ENCODE measurements around the gene PLB1. TPM values are rescaled to one million over a fixed set of nuclear protein-coding genes. Genes with fewer than 3 reads are reported as not detected.

PLB1 gene
- total RNA-seq, 2 donors from 2014 or later = 7.4 to 9.6 TPM

DNA sequence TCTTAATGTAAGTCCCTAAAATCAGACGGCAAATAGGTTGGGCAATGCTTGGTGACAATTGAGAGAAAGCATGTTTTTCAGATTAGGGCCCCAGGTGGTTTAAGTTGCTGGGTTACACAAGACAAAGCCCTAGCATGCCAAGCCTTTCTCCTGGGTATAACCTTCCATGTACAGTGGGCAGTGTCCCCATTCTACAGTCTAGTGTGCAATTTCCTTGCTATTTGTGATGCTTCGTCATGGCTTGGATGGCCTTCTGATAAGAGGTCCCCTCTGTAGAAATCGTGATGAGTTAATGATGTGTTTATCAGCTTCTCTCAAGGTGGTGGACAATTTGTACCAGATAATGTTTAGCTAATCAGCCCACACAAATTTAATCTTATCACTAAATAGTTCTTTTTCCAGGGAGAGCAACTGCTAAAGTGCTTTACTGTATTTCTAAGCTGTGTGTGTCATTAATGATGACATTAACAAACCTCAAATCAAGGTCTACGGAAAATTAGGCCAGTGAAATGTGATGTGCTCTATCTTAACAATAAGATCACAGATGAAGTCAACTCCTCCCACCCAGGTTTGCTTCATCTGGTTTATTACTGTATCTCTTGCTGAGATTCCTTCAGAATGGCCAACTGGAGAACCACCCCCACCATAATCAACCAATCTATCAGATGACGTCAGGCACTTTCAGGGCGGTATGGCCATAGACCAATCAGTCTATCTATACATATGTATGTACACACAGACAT lies 61.7 kb downstream of the PLB1 start:
- no peak overlapping the region for H3K27ac ChIP-seq
- H3K4me1 ChIP-seq (replicated peaks) = no peaks in the 10 kb centered on the region
- no peaks in the 10 kb centered on the region for H3K9me3 ChIP-seq
- WGBS = 75% methylated on average over 6 of the region's 6 CpGs
- no peak overlapping the region for H3K4me3 ChIP-seq
- no peak for TF ChIP-seq CTCF (IDR thresholded peaks at IDR 0.05)
- TF ChIP-seq POLR2AphosphoS5 (IDR thresholded peaks at IDR 0.05) = no peak
- no peak for TF ChIP-seq POLR2A (IDR thresholded peaks at IDR 0.05)
- H3K27me3 ChIP-seq (replicated peaks; ENCODE audit: insufficient read depth) = no peaks in the 10 kb centered on the region
- no peak for DNase-seq (ENCODE audit: low spot score)
- no peaks in the 10 kb centered on the region for H3K36me3 ChIP-seq
- intact Hi-C loops (cut with DNase I) = no loop called here

GRCh38 chr2:28558158-28558820 lies 62.4 kb downstream of the PLB1 start:
- 96% methylated on average over 5 of the region's 5 CpGs for WGBS

GRCh38 chr2:28558918-28559317 lies 63.1 kb downstream of the PLB1 start:
- TF ChIP-seq CTCF (IDR thresholded peaks at IDR 0.05) (no peak), POLR2A (IDR thresholded peaks at IDR 0.05) (no peak), POLR2AphosphoS5 (IDR thresholded peaks at IDR 0.05) (no peak)
- H3K9me3 ChIP-seq = no peaks in the 10 kb centered on the region
- intact Hi-C loops (cut with DNase I) = no loop called here
- H3K27me3 ChIP-seq (replicated peaks; ENCODE audit: insufficient read depth) = no peaks in the 10 kb centered on the region
- no peaks in the 10 kb centered on the region for H3K36me3 ChIP-seq
- H3K27ac ChIP-seq = no peak overlapping the region
- 50% methylated on average over 4 of the region's 4 CpGs for WGBS
- no peaks in the 10 kb centered on the region for H3K4me1 ChIP-seq (replicated peaks)
- no peak for DNase-seq (ENCODE audit: low spot score)
- no peak overlapping the region for H3K4me3 ChIP-seq

More at GRCh38 chr2:28558158-28558820, 62.4 kb downstream of the PLB1 start:
- intact Hi-C loops (cut with DNase I) = no loop called here
- Histone ChIP-seq H3K9me3 (no peaks in the 10 kb centered on the region), H3K4me1 (replicated peaks) (no peaks in the 10 kb centered on the region), H3K36me3 (no peaks in the 10 kb centered on the region), H3K27ac (no peak overlapping the region), H3K27me3 (replicated peaks; ENCODE audit: insufficient read depth) (no peaks in the 10 kb centered on the region), H3K4me3 (no peak overlapping the region)
- no peak for DNase-seq (ENCODE audit: low spot score)
- TF ChIP-seq CTCF (IDR thresholded peaks at IDR 0.05) (no peak), POLR2A (IDR thresholded peaks at IDR 0.05) (no peak), POLR2AphosphoS5 (IDR thresholded peaks at IDR 0.05) (no peak)

DNA sequence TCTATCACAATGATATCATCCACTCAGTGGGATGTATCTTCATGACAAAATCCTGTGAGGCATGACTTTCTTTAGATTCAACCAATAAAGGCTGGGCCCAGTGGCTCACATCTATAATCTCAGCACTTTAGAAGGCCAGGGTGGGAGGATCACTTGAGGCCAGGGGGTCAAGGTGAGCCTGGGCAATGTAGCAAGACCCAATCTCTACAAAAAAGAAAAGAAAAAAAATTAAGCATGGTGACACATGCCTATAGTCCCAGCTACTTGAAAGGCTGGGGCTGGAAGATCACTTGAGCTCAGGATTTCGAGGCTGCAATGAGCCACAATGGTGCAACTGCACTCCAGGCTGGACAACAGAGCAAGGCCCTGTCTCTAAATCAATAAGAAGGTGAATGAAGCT lies 68.0 kb downstream of the PLB1 start:
- no peaks in the 10 kb centered on the region for H3K4me1 ChIP-seq (replicated peaks)
- DNase-seq (ENCODE audit: low spot score) = no peak
- no peaks in the 10 kb centered on the region for H3K9me3 ChIP-seq
- intact Hi-C loops (cut with DNase I) = loop anchor here (10.0 kb wide), 1 partner anchor 331 kb away; the partner anchor contains the start of gene WDR43
- 89% methylated on average over 1 of the region's 1 CpG for WGBS
- TF ChIP-seq POLR2AphosphoS5 (IDR thresholded peaks at IDR 0.05) (no peak), CTCF (IDR thresholded peaks at IDR 0.05) (no peak), POLR2A (IDR thresholded peaks at IDR 0.05) (no peak)
- H3K27me3 ChIP-seq (replicated peaks; ENCODE audit: insufficient read depth) = no peaks in the 10 kb centered on the region
- no peaks in the 10 kb centered on the region for H3K36me3 ChIP-seq
- no peak overlapping the region for H3K4me3 ChIP-seq
- H3K27ac ChIP-seq = no peak overlapping the region

Measured in prostate gland (tissue), 2 donors.